ENCODE measurements around the gene FBXO39. TPM values are rescaled to one million over a fixed set of nuclear protein-coding genes. Genes with fewer than 3 reads are reported as not detected.
"Not testable (repeated sequence)": the region's sequence is repeated elsewhere in the genome, so short reads cannot be mapped to it uniquely, and the experiment has no call there.

FBXO39 gene
- polyA plus RNA-seq, 1 donor from 2014 or later = not detected

- Histone ChIP-seq H3K9me2 (ENCODE audit: insufficient read depth, low read length) (no peaks in the 10 kb centered on the region), H3K9ac (ENCODE audit: low read length) (no peak overlapping the region), H3K4me2 (ENCODE audit: low read length) (no peak overlapping the region), H3K9me3 (ENCODE audit: low read length) (no peaks in the 10 kb centered on the region), H4K20me1 (ENCODE audit: insufficient read depth) (no peaks in the 10 kb centered on the region), H3K27ac (ENCODE audit: low read length) (no peak overlapping the region), H3K36me3 (ENCODE audit: insufficient read depth, low read length) (no peaks in the 10 kb centered on the region), H3F3A (ENCODE audit: insufficient read depth, low read length, poor library complexity, severe bottlenecking) (no peaks in the 10 kb centered on the region), H3K27me3 (ENCODE audit: insufficient read depth, low read depth, low read length) (no peaks in the 10 kb centered on the region), H3K4me3 (ENCODE audit: low read length) (no peak overlapping the region), H3K79me2 (replicated peaks; ENCODE audit: insufficient read depth, low read length) (no peaks in the 10 kb centered on the region), H2AFZ (ENCODE audit: low read depth, low read length) (no peak overlapping the region)
- no peak for TF ChIP-seq CTCF (IDR thresholded peaks at IDR 0.05; ENCODE audit: poor library complexity, severe bottlenecking)
- TF ChIP-seq MXI1 (conservative IDR thresholded peaks at IDR 0.05; ENCODE audit: poor library complexity, severe bottlenecking) = no peak
- TF ChIP-seq RAD21 (conservative IDR thresholded peaks at IDR 0.05) = no peak
- TF ChIP-seq TAF1 (IDR thresholded peaks at IDR 0.05; ENCODE audit: low read depth) = no peak
- TF ChIP-seq REST (IDR thresholded peaks at IDR 0.05; ENCODE audit: borderline replicate concordance) = no peak
- no peak for TF ChIP-seq POLR2AphosphoS5 (IDR thresholded peaks at IDR 0.05)
- TF ChIP-seq EZH2 (IDR thresholded peaks at IDR 0.05; ENCODE audit: borderline replicate concordance, insufficient read depth, low read length, poor library complexity, severe bottlenecking) = no peak
- TF ChIP-seq SMC3 (conservative IDR thresholded peaks at IDR 0.05; ENCODE audit: poor library complexity) = no peak
- no peak for TF ChIP-seq EP300 (conservative IDR thresholded peaks at IDR 0.05; ENCODE audit: poor library complexity, severe bottlenecking)
Observed at GRCh38 chr17:6811510-6811909, 35.5 kb downstream of the FBXO39 start.

- Histone ChIP-seq H3K9ac (ENCODE audit: low read length) (no peak overlapping the region), H3F3A (ENCODE audit: insufficient read depth, low read length, poor library complexity, severe bottlenecking) (no peaks in the 10 kb centered on the region), H2AFZ (ENCODE audit: low read depth, low read length) (no peak overlapping the region), H3K27ac (ENCODE audit: low read length) (no peak overlapping the region), H3K9me2 (ENCODE audit: insufficient read depth, low read length) (no peaks in the 10 kb centered on the region), H3K79me2 (replicated peaks; ENCODE audit: insufficient read depth, low read length) (no peaks in the 10 kb centered on the region), H4K20me1 (ENCODE audit: insufficient read depth) (no peaks in the 10 kb centered on the region), H3K4me3 (ENCODE audit: low read length) (no peak overlapping the region), H3K9me3 (ENCODE audit: low read length) (no peaks in the 10 kb centered on the region), H3K4me2 (ENCODE audit: low read length) (no peak overlapping the region), H3K36me3 (ENCODE audit: insufficient read depth, low read length) (no peaks in the 10 kb centered on the region), H3K27me3 (ENCODE audit: insufficient read depth, low read depth, low read length) (no peaks in the 10 kb centered on the region)
- TF ChIP-seq MXI1 (conservative IDR thresholded peaks at IDR 0.05; ENCODE audit: poor library complexity, severe bottlenecking) = no peak
Observed at GRCh38 chr17:6812295-6812694, 36.3 kb downstream of the FBXO39 start.

- no peaks in the 10 kb centered on the region for H3F3A ChIP-seq (ENCODE audit: insufficient read depth, low read length, poor library complexity, severe bottlenecking)
- no peak overlapping the region for H3K9ac ChIP-seq (ENCODE audit: low read length)
- no peak for TF ChIP-seq MXI1 (conservative IDR thresholded peaks at IDR 0.05; ENCODE audit: poor library complexity, severe bottlenecking)
- no peaks in the 10 kb centered on the region for H3K9me3 ChIP-seq (ENCODE audit: low read length)
- no peak overlapping the region for H3K27ac ChIP-seq (ENCODE audit: low read length)
- H3K27me3 ChIP-seq (ENCODE audit: insufficient read depth, low read depth, low read length) = no peaks in the 10 kb centered on the region
- H4K20me1 ChIP-seq (ENCODE audit: insufficient read depth) = no peaks in the 10 kb centered on the region
- no peak overlapping the region for H2AFZ ChIP-seq (ENCODE audit: low read depth, low read length)
- no peaks in the 10 kb centered on the region for H3K36me3 ChIP-seq (ENCODE audit: insufficient read depth, low read length)
- H3K4me3 ChIP-seq (ENCODE audit: low read length) = no peak overlapping the region
- H3K9me2 ChIP-seq (ENCODE audit: insufficient read depth, low read length) = no peaks in the 10 kb centered on the region
- no peak overlapping the region for H3K4me2 ChIP-seq (ENCODE audit: low read length)
- no peaks in the 10 kb centered on the region for H3K79me2 ChIP-seq (replicated peaks; ENCODE audit: insufficient read depth, low read length)
Observed at GRCh38 chr17:6815775-6816174, 39.8 kb downstream of the FBXO39 start.

- not testable (repeated sequence) for H2AFZ ChIP-seq (ENCODE audit: low read depth, low read length); H3K9ac ChIP-seq (ENCODE audit: low read length); H3K36me3 ChIP-seq (ENCODE audit: insufficient read depth, low read length); H3K4me3 ChIP-seq (ENCODE audit: low read length); H3K27ac ChIP-seq (ENCODE audit: low read length); H3K27me3 ChIP-seq (ENCODE audit: insufficient read depth, low read depth, low read length); H3K9me2 ChIP-seq (ENCODE audit: insufficient read depth, low read length); H3F3A ChIP-seq (ENCODE audit: insufficient read depth, low read length, poor library complexity, severe bottlenecking); H3K9me3 ChIP-seq (ENCODE audit: low read length); H3K79me2 ChIP-seq (replicated peaks; ENCODE audit: insufficient read depth, low read length); H3K4me2 ChIP-seq (ENCODE audit: low read length); H4K20me1 ChIP-seq (ENCODE audit: insufficient read depth)
Observed at GRCh38 chr17:6816368-6816767, 40.4 kb downstream of the FBXO39 start.

Data from neural cell (in vitro differentiated cells).